ENCODE data around the gene POTEF. TPM values are rescaled to one million over a fixed set of nuclear protein-coding genes. Genes with fewer than 3 reads are reported as not detected.
"Not testable (repeated sequence)": the region's sequence is repeated elsewhere in the genome, so short reads cannot be mapped to it uniquely, and the experiment has no call there.

Gene POTEF
- total RNA-seq, 2 experiments from 2014 or later, result not detected

- Mint-ChIP-seq H3K36me3 (ENCODE audit: low read depth) (peaks cover 10% of the 10 kb centered on the region), H3K27me3 (ENCODE audit: low read depth) (peaks cover 5% of the 10 kb centered on the region), H3K4me1 (ENCODE audit: low read depth) (no peaks in the 10 kb centered on the region), H3K4me3 (no peak overlapping the region), H3K9me3 (no peaks in the 10 kb centered on the region), H3K27ac (no peak overlapping the region)
- DNase-seq, result no peak
- CTCF ChIA-PET, result no interaction called here
- intact Hi-C loops (cut with micrococcal nuclease), result loop anchor here (10.0 kb wide), 1 partner anchor 184 kb away; no protein-coding TSS in a partner anchor
These were observed 21.4 kb upstream of the POTEF start for GRCh38 chr2:130150181-130151144.

GRCh38 chr2:130148515-130148914 lies 19.5 kb upstream of the POTEF start:
- H3K27ac Mint-ChIP-seq; H3K9me3 Mint-ChIP-seq; H3K27me3 Mint-ChIP-seq (ENCODE audit: low read depth); H3K4me1 Mint-ChIP-seq (ENCODE audit: low read depth); DNase-seq; H3K4me3 Mint-ChIP-seq; intact Hi-C loops (cut with micrococcal nuclease); CTCF ChIA-PET; H3K36me3 Mint-ChIP-seq (ENCODE audit: low read depth): not testable (repeated sequence)

- H3K9me3 Mint-ChIP-seq; H3K36me3 Mint-ChIP-seq (ENCODE audit: low read depth); H3K4me1 Mint-ChIP-seq (ENCODE audit: low read depth); H3K27ac Mint-ChIP-seq: not testable (repeated sequence)
- H3K27me3 Mint-ChIP-seq (ENCODE audit: low read depth), result peaks cover 12% of the 10 kb centered on the region
- CTCF ChIA-PET, result interaction anchor here (1.0 kb wide), 1 partner anchor 187 kb away, joined by 4 read pairs; no protein-coding TSS in a partner anchor
- intact Hi-C loops (cut with micrococcal nuclease), result loop anchor here (1.0 kb wide), 1 partner anchor 36 kb away; the partner anchor contains the start of gene SMPD4
- DNase-seq, result peak; percentile 68
- peak within 1 kb of the TSS; percentile 75 for H3K4me3 Mint-ChIP-seq
These were observed 16.0 kb upstream of the POTEF start, which contains the start of gene CCDC74B for GRCh38 chr2:130145006-130145414. Gene CCDC74B, minus strand, starts transcription at chr2:130145112. Its CDS starts 116 bp downstream, at chr2:130144996.

GRCh38 chr2:130143266-130144039 lies 14.4 kb upstream of the POTEF start:
- H3K4me1 Mint-ChIP-seq (ENCODE audit: low read depth); H3K9me3 Mint-ChIP-seq; H3K36me3 Mint-ChIP-seq (ENCODE audit: low read depth); H3K27ac Mint-ChIP-seq; intact Hi-C loops (cut with micrococcal nuclease): not testable (repeated sequence)
- CTCF ChIA-PET, result interaction anchor here (0.6 kb wide), 1 partner anchor 26 kb away, joined by 4 read pairs; no protein-coding TSS in a partner anchor
- DNase-seq, result peak; percentile 14
- peaks cover 12% of the 10 kb centered on the region for H3K27me3 Mint-ChIP-seq (ENCODE audit: low read depth)
- peak overlapping the region; percentile 75 for H3K4me3 Mint-ChIP-seq

- H3K4me3 Mint-ChIP-seq; H3K27ac Mint-ChIP-seq; intact Hi-C loops (cut with micrococcal nuclease); H3K9me3 Mint-ChIP-seq; DNase-seq; H3K4me1 Mint-ChIP-seq (ENCODE audit: low read depth); CTCF ChIA-PET; H3K36me3 Mint-ChIP-seq (ENCODE audit: low read depth): not testable (repeated sequence)
- H3K27me3 Mint-ChIP-seq (ENCODE audit: low read depth), result peaks cover 12% of the 10 kb centered on the region
These were observed 13.6 kb upstream of the POTEF start for GRCh38 chr2:130142396-130143265.

- H3K27me3 Mint-ChIP-seq (ENCODE audit: low read depth), result peaks cover 12% of the 10 kb centered on the region
- H3K4me1 Mint-ChIP-seq (ENCODE audit: low read depth); intact Hi-C loops (cut with micrococcal nuclease); H3K9me3 Mint-ChIP-seq; H3K4me3 Mint-ChIP-seq; DNase-seq; H3K27ac Mint-ChIP-seq; H3K36me3 Mint-ChIP-seq (ENCODE audit: low read depth); CTCF ChIA-PET: not testable (repeated sequence)
These were observed 12.8 kb upstream of the POTEF start for GRCh38 chr2:130141645-130142370.

- H3K36me3 Mint-ChIP-seq (ENCODE audit: low read depth); DNase-seq; H3K4me1 Mint-ChIP-seq (ENCODE audit: low read depth); H3K4me3 Mint-ChIP-seq; H3K9me3 Mint-ChIP-seq; CTCF ChIA-PET; H3K27me3 Mint-ChIP-seq (ENCODE audit: low read depth); H3K27ac Mint-ChIP-seq; intact Hi-C loops (cut with micrococcal nuclease): not testable (repeated sequence)
These were observed 12.0 kb upstream of the POTEF start for GRCh38 chr2:130141002-130141401.

- H3K4me1 Mint-ChIP-seq (ENCODE audit: low read depth); intact Hi-C loops (cut with micrococcal nuclease); H3K4me3 Mint-ChIP-seq; H3K27me3 Mint-ChIP-seq (ENCODE audit: low read depth); DNase-seq; H3K9me3 Mint-ChIP-seq; H3K36me3 Mint-ChIP-seq (ENCODE audit: low read depth); CTCF ChIA-PET; H3K27ac Mint-ChIP-seq: not testable (repeated sequence)
These were observed 11.5 kb upstream of the POTEF start for GRCh38 chr2:130140516-130140915.

GRCh38 chr2:130139331-130140280 lies 10.6 kb upstream of the POTEF start:
- H3K4me1 Mint-ChIP-seq (ENCODE audit: low read depth); H3K27ac Mint-ChIP-seq; H3K27me3 Mint-ChIP-seq (ENCODE audit: low read depth); H3K36me3 Mint-ChIP-seq (ENCODE audit: low read depth); CTCF ChIA-PET; H3K9me3 Mint-ChIP-seq; intact Hi-C loops (cut with micrococcal nuclease); H3K4me3 Mint-ChIP-seq; DNase-seq: not testable (repeated sequence)

GRCh38 chr2:130138841-130139251 lies 9.8 kb upstream of the POTEF start:
- DNase-seq; CTCF ChIA-PET; H3K4me3 Mint-ChIP-seq; H3K27ac Mint-ChIP-seq; H3K4me1 Mint-ChIP-seq (ENCODE audit: low read depth); H3K9me3 Mint-ChIP-seq; intact Hi-C loops (cut with micrococcal nuclease); H3K27me3 Mint-ChIP-seq (ENCODE audit: low read depth); H3K36me3 Mint-ChIP-seq (ENCODE audit: low read depth): not testable (repeated sequence)

- H3K4me1 Mint-ChIP-seq (ENCODE audit: low read depth); H3K4me3 Mint-ChIP-seq; intact Hi-C loops (cut with micrococcal nuclease); H3K27me3 Mint-ChIP-seq (ENCODE audit: low read depth); H3K27ac Mint-ChIP-seq; H3K36me3 Mint-ChIP-seq (ENCODE audit: low read depth); CTCF ChIA-PET; H3K9me3 Mint-ChIP-seq; DNase-seq: not testable (repeated sequence)
These were observed 9.3 kb upstream of the POTEF start for GRCh38 chr2:130138326-130138725.

Measured in activated naive CD4-positive, alpha-beta T cell treated with anti-CD3 and anti-CD28 coated beads for 36 hours (primary cell).